Right renal pelvis (tissue), 4 donors: ENCODE data around the gene ZNF629. TPM values are rescaled to one million over a fixed set of nuclear protein-coding genes. Genes with fewer than 3 reads are reported as not detected.
A peak's percentile ranks its signal among the peaks of the same experiment; 100 is the strongest.

ENCODE experiments used
- DNase-seq, 4 donors: peaks; one replicate each; pipeline ENCODE4 v3.0.0-alpha.2; 2013; ENCODE audit warnings: low read depth in 4 of 4, low spot score in 3 of 4, missing footprints in 1 of 4
- polyA plus RNA-seq, 4 donors: library from polyadenylated mRNA; unstranded; fragments of 120-200 nt; gene quantifications; one replicate each; pipeline ENCODE4 v1.2.1, GENCODE V29; 2013; ENCODE audit not compliant: insufficient read length in 4 of 4

The ZNF629 gene
- polyA plus RNA-seq, 4 donors: 27.2 to 28.7 (median 27.8) TPM

- DNase-seq: no peak
These were observed 36.0 kb downstream of the ZNF629 start for GRCh38 chr16:30750876-30751465.

GRCh38 chr16:30750201-30750600, 36.8 kb downstream of the ZNF629 start:
- no peak for DNase-seq

- DNase-seq: no peak
These were observed 38.2 kb downstream of the ZNF629 start for GRCh38 chr16:30748634-30749445.

GRCh38 chr16:30747799-30748633, 39.0 kb downstream of the ZNF629 start, which contains the start of gene PHKG2:
PHKG2 (plus strand) TSS chr16:30748425; CDS start chr16:30748821, 396 bp downstream.
- peak; percentile 95 to 98 (median 97) for DNase-seq

GRCh38 chr16:30747331-30747730, 39.7 kb downstream of the ZNF629 start:
- no peak for DNase-seq

GRCh38 chr16:30746638-30747175, 40.3 kb downstream of the ZNF629 start:
- no peak for DNase-seq

GRCh38 chr16:30745082-30745481, 41.9 kb downstream of the ZNF629 start:
- DNase-seq: no peak

- no peak for DNase-seq
These were observed 42.8 kb downstream of the ZNF629 start for GRCh38 chr16:30744183-30744582.

- DNase-seq: no peak
These were observed 43.3 kb downstream of the ZNF629 start for GRCh38 chr16:30743716-30744115.

GRCh38 chr16:30741461-30741914, 45.5 kb downstream of the ZNF629 start:
- DNase-seq: no peak

GRCh38 chr16:30740364-30741251, 46.4 kb downstream of the ZNF629 start:
- peak in 2 of 4 donors; percentile 25 to 35 for DNase-seq

- no peak for DNase-seq
These were observed 47.7 kb downstream of the ZNF629 start for GRCh38 chr16:30738984-30739951.

- DNase-seq: no peak
These were observed 49.0 kb downstream of the ZNF629 start for GRCh38 chr16:30737794-30738648.

- DNase-seq: no peak
These were observed 49.8 kb downstream of the ZNF629 start for GRCh38 chr16:30736995-30737793.

GRCh38 chr16:30731411-30731810, 55.6 kb downstream of the ZNF629 start:
- DNase-seq: no peak

- no peak for DNase-seq
These were observed 57.9 kb downstream of the ZNF629 start for GRCh38 chr16:30728899-30729672.
